Activated CD4-positive, CD25-positive, alpha-beta regulatory T cell treated with anti-CD3 and anti-CD28 coated beads, Interleukin-2, amount 50 U/mL, for 24 hours (primary cell): ENCODE results near the gene SH3YL1.
A peak's percentile ranks its signal among the peaks of the same experiment; 100 is the strongest.

Experiments
- ATAC-seq, 2 donors: fragments of 150-1000 bp; cut with Tn5 transposase; one replicate each; pipeline ENCODE4 v1.10.0; 2021; ENCODE audit warnings: mild to moderate bottlenecking in 1 of 2, moderate library complexity in 1 of 2

SH3YL1 gene

GRCh38 chr2:213932-214693 lies 49.7 kb downstream of the SH3YL1 start:
- no peak for ATAC-seq

GRCh38 chr2:211486-212184 lies 52.2 kb downstream of the SH3YL1 start:
- ATAC-seq: no peak

- ATAC-seq: no peak
Observed at GRCh38 chr2:210660-211059, 53.2 kb downstream of the SH3YL1 start.

DNA sequence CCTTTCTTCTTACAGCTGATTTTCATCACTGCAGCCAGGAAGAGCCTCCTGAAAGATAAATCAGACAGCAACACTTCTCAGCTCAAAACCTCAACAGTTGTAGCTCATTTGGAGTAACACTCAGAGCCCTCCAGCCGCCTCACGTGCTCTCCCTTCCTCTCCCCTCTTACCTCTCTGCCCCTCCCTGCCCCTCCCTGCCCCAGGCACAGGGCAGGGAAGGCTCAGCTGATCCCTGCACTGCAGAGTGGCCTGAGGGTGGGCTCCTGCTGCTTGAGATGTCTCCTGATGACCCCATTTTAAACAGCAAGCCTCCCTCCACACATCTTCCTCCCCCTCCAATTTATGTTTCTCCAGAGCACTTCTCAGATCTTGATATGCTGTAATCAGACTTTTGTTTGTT lies 54.4 kb downstream of the SH3YL1 start:
- no peak for ATAC-seq

DNA sequence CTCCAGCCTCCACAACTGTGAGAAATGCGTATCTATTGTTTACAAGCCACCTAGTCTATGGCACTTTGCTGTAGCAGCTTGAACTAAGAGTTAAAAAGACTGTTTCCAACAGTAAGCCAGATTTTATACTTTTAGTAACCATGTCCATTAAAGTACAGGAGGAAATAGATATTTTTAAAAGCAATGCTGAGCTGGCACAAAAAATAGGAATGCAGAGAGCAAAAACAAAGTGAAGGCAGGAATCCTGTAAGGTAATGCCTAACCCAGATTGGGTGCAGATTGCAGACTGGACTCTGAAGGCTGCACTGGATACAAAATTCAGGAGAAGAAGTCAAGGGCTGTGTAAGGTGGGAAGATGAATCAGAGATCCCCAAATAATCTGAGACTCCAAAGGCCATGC lies 55.5 kb downstream of the SH3YL1 start:
- no peak for ATAC-seq

DNA sequence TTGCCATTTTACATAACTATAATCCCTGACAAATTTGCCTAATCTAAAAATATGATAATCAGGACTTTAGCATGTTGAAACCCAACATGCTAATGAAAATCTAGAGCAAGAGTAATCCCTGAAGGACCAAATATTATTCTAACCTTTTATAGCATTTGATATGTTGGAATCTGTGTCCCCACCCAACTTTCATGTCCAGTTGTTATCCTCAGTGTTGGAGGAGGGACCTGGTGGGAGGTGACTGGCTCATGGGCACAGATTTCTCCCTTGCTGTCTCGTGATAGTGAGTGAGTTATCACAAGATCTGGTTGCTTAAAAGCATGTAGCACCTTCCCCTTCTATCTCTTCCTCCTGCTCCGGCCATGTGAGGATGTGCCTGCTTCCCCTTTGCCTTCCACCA lies 59.8 kb downstream of the SH3YL1 start:
- ATAC-seq: no peak

DNA sequence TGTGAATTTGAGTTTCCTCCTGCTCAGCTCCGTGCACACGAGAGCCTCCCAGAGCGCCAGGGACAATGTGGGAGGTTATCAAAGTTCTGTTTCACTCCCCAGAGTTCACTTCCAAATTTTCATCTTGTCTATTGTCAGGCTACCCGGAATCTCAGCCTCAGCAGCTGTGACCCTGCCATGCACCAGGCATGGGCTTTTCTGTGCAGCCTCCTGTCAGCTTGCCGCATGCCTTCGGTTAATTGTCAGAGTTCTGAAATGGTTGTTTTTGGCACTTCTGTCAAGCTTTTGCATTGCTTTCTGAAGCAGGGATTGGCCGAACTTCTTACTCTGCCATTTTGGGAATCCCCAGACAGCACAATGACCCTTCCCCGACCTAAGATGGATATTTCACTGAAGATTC lies 60.4 kb downstream of the SH3YL1 start:
- no peak for ATAC-seq

- no peak for ATAC-seq
Observed at GRCh38 chr2:202945-203344, 60.9 kb downstream of the SH3YL1 start.

- ATAC-seq: no peak
Observed at GRCh38 chr2:201648-202433, 62.0 kb downstream of the SH3YL1 start.

DNA sequence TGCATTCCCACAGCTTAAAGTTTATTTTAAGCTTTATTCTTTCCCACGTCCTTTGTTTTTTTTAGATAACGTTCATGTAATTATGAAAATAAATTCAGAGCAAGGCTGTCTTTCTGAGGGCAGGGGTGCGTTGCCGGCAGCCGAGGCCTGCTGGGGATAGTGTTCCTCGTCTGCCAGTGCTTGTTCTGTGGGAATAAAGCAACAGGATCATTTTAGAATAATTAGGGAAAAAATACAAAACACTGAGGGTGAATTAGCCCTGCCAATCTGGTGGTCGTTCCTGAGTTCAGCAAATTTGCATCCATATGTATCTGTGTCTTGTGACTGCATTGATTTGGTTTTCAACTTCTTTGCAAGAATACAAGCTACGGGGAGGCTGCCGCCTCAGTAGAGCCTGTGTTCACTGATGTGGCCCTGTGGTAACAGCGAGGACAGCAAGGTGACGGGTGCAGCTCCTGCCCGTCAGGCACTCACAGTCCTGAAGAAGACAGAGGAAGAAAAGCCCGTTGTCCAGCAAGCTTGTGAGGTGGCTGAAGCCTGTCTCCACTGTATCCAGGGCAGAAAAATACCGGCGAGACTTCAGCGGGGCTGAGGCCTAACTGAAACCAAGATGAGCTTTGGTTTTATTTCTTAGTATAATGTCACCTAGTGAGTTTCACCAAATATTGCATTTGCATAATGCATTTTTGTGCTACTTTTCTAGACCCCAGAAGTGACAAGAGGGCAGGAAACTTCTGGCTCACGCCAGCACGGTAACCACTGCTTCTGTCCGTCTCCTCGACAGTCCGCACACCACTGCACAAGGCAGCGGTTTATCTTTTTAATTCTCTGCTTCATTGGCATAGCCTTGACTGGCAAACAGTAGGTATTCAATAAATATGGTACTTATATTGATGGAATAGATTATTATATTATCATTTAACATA lies 64.5 kb downstream of the SH3YL1 start:
- no peak for ATAC-seq

GRCh38 chr2:196406-196805 lies 67.4 kb downstream of the SH3YL1 start:
- no peak for ATAC-seq

DNA sequence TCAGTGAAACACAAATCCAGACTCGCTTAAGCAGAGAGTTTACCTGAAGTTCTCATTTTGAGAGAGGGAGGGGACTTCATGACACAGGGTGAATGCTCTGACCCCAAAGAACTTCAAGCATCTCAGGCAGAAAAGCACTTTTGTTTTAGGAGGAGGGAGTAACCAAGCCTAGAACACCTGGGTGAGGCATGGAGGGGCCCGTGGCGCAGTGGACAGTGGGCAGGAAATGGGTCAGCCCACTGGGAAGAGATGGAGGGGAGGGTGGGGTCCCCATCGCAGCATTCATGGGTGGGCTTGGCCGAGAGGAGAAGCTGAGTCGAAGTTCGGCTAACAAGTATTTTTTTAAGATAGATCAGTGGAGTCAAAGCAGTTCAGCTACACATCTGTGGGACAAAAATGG lies 67.9 kb downstream of the SH3YL1 start:
- ATAC-seq: no peak

- no peak for ATAC-seq
Observed at GRCh38 chr2:193141-193671, 70.6 kb downstream of the SH3YL1 start.

DNA sequence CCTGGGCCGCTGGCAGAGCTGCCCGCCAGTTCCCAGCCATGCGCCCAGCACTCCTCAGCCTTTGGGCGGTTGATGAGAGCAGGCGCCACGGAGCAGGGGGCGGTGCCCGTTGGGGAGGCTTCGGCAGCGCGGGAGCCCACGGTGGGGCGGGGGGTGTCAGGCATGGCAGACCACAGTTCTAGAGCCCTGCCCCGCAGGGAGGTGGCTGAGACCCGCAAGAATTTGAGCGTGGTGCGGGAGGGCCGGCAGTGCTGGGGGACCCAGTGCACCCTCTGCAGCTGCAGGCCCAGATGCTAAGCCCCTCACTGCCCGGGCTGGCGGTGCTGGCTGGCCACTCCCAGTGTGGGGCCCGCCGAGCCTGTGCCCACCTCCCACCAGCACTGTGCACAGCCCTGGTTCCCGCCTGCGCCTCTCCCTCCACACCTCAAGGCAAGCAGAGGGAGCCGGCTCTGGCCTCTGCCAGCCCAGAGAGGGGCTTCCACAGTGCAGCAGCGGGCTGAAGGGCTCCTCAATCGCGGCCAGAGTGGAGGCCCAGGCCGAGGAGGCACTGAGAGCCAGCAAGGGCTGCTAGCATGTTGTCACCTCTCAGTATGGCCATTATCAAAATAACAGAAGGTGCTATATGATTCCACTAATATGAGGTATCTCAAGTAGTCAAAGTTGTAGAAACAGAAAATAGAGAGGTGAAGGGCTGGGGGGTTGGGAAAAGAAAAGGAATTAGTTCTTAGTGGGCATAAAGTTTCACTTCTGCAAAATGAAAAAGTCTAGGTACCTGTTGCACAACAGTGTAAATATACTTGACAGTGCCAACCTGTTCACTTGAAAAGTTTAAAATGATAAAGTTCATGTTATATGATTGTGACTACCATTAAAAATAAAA lies 72.3 kb downstream of the SH3YL1 start:
- ATAC-seq: no peak

DNA sequence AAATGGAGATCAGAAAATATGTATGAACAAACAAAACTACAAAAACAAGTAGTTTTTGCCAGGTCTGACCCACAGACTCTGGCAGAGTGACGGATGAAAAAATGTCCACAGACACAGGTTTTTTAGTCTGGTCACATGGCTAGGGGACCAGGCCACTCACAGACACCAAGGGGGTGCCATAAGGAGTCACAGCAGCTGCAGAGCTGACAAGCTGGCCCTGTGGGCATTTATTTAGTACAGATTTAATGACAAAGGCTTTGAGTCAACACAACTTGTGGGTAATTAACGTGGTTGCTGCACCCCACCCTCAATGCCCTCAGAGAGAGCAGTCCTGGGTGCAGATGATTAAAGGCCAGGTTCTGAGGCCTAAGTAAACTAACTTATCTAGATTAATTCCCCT lies 76.0 kb downstream of the SH3YL1 start:
- ATAC-seq: no peak

DNA sequence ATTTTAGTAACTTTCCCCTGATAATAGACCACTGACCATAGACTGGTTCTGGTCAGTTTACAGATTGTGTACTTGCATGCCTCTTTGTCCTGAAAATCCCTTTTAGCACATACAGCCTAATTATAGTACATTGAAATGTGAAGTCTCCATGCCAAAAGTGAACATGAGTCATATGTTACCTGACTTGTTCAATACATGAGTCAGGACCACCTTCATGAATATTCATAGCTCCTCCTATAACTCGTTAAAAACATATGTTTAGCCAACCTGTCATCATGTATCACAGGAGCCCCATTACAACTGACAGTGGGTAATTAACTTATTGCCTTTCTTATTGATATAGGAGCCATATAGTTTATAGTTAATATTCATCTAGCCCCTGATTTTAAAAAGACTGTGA lies 78.6 kb downstream of the SH3YL1 start:
- ATAC-seq: peak in 1 of 2 donors; percentile 44

DNA sequence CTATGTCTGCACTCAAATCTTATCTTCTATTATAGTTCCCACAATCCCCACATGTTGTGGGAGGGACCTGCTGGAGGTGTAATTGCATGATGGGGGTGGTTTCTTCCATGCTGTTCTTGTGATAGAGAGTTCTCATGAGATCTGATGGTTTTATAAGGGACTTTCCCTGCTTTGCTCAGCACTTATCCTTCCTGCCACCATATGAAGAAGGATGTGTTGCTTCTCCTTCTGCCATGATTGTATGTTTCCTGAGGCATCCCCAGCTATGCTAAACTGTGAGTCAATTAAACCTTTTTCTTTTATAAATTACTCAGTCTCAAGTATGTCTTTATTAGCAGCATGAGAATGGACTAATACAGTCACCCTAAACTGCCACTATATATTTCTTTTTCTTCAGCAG lies 79.1 kb downstream of the SH3YL1 start:
- ATAC-seq: no peak

- no peak for ATAC-seq
Observed at GRCh38 chr2:182509-183122, 81.2 kb downstream of the SH3YL1 start.

DNA sequence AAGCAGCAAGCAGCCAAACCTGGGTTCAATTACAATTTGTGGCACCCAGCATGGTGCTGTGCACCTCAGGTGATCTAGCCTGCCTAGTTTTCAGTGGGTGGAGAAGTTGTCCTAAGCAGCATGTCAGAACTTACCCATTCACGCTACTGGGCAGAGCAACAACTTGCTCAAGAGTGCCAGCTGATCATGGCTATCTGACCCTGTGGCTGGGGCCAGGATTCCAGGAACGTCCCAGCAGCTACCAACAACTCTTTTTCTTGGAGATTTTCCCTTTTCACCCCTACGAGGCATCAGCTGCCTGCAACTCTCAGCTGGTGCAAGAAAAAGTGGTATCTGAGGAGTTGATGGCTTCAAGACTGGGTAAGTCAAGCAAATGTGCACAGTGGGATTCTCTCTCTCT lies 83.5 kb downstream of the SH3YL1 start:
- no peak for ATAC-seq

GRCh38 chr2:179886-180285 lies 83.9 kb downstream of the SH3YL1 start:
- ATAC-seq: no peak

DNA sequence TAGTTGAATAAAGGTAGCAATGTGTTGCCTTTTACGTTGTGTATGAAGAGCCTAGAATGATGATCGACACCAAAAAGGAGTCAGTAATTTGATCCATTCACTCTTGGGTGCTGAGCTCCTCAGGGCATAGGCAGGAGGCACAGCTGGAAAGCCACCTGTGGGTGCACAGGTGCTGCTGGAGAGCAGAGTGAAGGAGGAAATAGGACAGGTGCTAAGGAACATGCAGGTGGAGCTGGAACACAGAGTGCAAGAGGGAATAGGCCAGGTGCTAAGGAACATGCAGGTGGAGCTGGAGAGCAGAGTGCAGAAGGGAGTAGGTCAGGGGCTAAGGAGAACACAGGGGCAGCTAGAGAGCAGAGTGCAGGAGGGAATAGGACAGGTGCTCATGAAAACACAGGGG lies 86.1 kb downstream of the SH3YL1 start:
- no peak for ATAC-seq
